ENCODE data around the gene RAPGEF5.

Gene RAPGEF5

DNA sequence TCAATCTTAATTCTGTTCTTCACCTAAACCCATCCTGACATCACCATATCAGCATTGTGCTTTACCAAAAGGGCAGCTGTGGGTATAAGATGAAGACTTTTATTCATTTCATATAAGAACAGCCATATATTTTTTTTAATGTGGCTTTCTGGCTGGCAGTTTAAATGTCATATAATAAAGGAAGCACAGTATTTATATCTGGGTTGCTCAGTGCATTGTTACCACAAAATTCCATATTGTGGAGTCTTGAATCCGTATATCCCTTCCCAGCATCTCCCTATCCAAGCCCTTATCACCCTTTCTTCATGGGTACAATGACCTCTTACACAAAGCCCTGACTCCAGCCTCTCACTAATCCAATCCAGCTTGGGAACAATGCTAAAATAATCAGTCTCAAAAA, 125.8 kb downstream of the RAPGEF5 start:
- TF ChIP-seq, protein P1, sequence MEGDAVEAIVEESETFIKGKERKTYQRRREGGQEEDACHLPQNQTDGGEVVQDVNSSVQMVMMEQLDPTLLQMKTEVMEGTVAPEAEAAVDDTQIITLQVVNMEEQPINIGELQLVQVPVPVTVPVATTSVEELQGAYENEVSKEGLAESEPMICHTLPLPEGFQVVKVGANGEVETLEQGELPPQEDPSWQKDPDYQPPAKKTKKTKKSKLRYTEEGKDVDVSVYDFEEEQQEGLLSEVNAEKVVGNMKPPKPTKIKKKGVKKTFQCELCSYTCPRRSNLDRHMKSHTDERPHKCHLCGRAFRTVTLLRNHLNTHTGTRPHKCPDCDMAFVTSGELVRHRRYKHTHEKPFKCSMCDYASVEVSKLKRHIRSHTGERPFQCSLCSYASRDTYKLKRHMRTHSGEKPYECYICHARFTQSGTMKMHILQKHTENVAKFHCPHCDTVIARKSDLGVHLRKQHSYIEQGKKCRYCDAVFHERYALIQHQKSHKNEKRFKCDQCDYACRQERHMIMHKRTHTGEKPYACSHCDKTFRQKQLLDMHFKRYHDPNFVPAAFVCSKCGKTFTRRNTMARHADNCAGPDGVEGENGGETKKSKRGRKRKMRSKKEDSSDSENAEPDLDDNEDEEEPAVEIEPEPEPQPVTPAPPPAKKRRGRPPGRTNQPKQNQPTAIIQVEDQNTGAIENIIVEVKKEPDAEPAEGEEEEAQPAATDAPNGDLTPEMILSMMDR (IDR thresholded peaks at IDR 0.05; ENCODE audit: low read depth, low read length) = no peak
- H3K4me3 ChIP-seq (replicated peaks in 1 of 2; ENCODE audit: low read depth in 2 of 2, low read length in 2 of 2) = no peak overlapping the region
- DNase-seq (ENCODE audit: low read depth in 2 of 2) = no peak

DNA sequence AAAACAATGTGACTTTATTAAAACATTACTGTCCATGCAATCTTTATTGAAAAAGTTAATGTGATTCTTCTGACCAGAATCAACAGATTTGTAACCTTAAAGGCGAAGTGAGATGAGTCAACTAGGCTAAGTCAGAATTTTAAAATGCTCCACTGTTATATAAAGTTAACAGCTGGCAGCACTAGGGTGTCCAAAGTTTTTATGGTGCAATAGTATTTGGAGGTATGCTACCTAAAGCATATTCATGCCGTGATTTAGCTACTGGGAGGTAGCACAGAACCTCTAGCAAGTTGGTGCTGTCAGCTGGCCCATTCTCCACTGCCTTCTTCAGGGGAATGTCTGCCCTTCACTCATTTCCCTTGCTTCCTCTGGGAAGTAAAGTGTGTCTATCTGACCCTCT, 126.7 kb downstream of the RAPGEF5 start:
- TF ChIP-seq, protein P1 (IDR thresholded peaks at IDR 0.05; ENCODE audit: low read depth, low read length) = no peak
- no peak overlapping the region for H3K4me3 ChIP-seq (replicated peaks in 1 of 2; ENCODE audit: low read depth in 2 of 2, low read length in 2 of 2)
- no peak for DNase-seq (ENCODE audit: low read depth in 2 of 2)

DNA sequence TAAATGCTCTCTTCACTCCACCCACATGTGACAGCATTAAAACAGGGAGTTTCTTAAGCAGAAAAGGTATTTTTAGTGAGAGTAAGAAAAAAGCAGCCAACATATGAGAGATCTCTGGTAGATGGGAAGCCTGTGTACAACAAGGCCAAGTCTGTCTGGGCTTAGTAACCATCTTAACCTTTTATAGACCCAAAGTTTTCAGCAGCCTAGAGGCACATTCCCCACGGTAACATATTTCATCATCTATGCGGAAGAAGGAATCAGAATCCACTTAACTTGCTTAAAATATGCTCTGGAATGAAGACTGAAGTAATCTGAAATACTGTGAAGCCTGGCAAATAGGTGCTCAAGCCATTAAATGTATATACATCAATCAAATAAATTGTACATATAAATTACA, 127.8 kb downstream of the RAPGEF5 start:
- no peak overlapping the region for H3K4me3 ChIP-seq (replicated peaks in 1 of 2; ENCODE audit: low read depth in 2 of 2, low read length in 2 of 2)

DNA sequence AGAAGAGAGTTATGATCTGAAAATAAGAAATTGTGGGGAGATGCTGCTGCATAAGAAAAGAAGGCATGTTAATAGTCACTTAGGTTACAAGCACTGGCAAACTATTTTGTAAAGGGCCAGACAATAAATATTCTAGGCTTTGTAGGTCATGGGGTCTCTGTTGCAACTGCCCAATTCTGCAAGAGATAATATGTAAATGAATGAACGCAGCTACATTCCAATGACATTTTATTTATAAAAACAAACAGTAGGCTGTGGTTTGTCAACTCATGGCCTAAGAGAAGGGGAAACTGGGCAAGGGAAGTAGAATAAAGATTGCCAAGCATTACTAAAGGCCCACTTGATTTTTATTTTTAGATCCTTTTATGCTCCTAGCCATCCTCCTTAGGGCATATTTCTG, 133.1 kb downstream of the RAPGEF5 start:
- no peak overlapping the region for H3K4me3 ChIP-seq (replicated peaks in 1 of 2; ENCODE audit: low read depth in 2 of 2, low read length in 2 of 2)
- peak; percentile 9 to 10 for DNase-seq (ENCODE audit: low read depth in 2 of 2)
- TF ChIP-seq, protein P1 (IDR thresholded peaks at IDR 0.05; ENCODE audit: low read depth, low read length) = no peak

More for the DNA sequence above, 127.8 kb downstream of the RAPGEF5 start:
- TF ChIP-seq, protein P1 (IDR thresholded peaks at IDR 0.05; ENCODE audit: low read depth, low read length) = no peak
- DNase-seq (ENCODE audit: low read depth in 2 of 2) = no peak

DNA sequence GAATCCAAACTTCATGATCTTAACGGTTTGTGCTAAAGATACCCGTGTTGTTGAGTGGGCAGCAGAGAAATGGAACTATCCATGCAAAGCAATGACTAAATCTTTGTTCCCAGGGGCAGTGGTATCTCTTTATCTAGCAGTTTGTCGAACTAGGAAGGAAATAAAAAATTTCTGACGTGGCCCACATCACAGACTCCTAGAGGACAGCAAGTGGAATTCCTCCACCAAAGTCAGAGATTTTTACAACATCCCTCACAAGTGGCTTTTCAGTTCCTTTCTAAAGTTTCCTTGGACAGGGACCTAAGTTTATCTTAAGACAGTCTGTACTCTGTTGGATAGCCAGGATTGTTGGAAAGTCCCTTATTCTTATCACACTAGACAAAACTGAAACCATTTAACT, 136.0 kb downstream of the RAPGEF5 start:
- TF ChIP-seq, protein P1 (IDR thresholded peaks at IDR 0.05; ENCODE audit: low read depth, low read length) = no peak
- DNase-seq (ENCODE audit: low read depth in 2 of 2) = peak; percentile 11 to 27
- H3K4me3 ChIP-seq (replicated peaks in 1 of 2; ENCODE audit: low read depth in 2 of 2, low read length in 2 of 2) = no peak overlapping the region

DNA sequence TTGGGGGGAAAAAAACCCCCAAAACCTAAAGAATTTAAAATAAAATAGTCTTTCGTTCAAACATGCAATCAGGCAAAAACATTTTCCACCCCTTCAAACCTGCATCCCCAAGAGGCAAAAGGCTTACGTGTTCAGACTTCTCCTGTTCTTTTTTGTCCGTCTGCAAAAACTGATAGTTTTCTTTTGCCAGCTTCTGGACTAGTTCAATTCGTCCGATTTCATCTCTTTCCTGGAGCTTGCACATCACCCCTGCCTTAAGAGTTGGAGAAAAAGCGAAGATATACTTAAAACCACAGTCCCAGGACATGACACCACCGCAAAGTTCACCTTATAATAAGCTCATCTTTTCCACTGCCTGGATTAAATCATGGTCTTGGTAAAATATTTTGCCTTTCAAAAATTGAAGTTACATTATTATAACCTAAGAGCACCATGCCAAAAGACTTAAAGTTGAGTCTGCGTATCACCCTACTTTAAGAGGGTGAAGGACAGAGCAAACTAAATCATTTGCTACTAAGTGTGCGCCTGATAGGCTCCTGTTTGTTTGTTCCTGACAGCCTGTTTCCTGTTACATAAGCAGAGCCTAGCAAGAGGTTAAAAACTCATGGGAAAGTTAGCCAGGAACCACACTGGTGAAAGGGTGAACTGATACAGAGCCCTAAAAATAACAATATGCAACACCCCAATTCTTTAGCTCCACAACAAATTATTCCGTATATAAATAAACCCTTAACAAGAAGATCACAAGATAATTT, 137.0 kb downstream of the RAPGEF5 start:
- no peak overlapping the region for H3K4me3 ChIP-seq (replicated peaks in 1 of 2; ENCODE audit: low read depth in 2 of 2, low read length in 2 of 2)
- TF ChIP-seq, protein P1 (IDR thresholded peaks at IDR 0.05; ENCODE audit: low read depth, low read length) = no peak
- peak; percentile 44 to 54 for DNase-seq (ENCODE audit: low read depth in 2 of 2)

DNA sequence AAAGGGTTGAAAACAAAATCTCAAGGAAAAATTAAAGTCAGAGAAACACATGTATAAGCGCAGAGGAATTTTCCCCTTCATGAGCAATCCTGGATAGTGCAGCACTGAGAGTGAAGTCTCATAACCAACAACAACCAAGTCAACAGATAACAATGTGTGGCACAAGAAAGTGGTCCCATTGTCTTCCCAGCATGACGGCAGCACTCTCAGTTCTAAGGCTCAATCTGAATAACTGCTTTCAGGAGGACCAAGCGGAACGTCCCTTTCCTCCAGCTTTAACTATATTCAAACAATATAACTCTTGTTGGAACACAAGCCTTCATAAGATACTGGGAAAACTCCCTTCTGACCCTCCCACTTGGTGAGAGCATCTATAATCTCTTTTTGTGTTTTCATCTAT, 137.9 kb downstream of the RAPGEF5 start:
- DNase-seq (ENCODE audit: low read depth in 2 of 2) = peak; percentile 26 to 63
- TF ChIP-seq, protein P1 (IDR thresholded peaks at IDR 0.05; ENCODE audit: low read depth, low read length) = no peak
- H3K4me3 ChIP-seq (replicated peaks in 1 of 2; ENCODE audit: low read depth in 2 of 2, low read length in 2 of 2) = no peak overlapping the region
